K562 (cell line): ENCODE results near the gene SYVN1. TPM values are rescaled to one million over a fixed set of nuclear protein-coding genes. Genes with fewer than 3 reads are reported as not detected.

Experiments used
- ATAC-seq: fragments of 200-7000 bp; cut with Tn5 transposase; 3 replicates; pipeline ENCODE4 v1.9.1; 2020; ENCODE audit warnings: moderate library complexity
- BruUV-seq: library from RNA; stranded (reverse); fragments of 400-500 nt; replicated peaks from 2 replicates; lab custom pipeline; 2021; lab: Mats Ljungman, UMichigan
- CTCF ChIA-PET: fragments of 300-600 bp; formaldehyde crosslinking; extraction: SDS; loops from one replicate; lab custom pipeline; 2021; ENCODE audit warnings: low intra/inter-chr PET ratio; lab: Yijun Ruan, JAX
- POLR2A ChIA-PET: fragments of 300-600, 350-650 bp; sonication (Branson Sonifier 250); formaldehyde crosslinking; extraction: SDS; loops from one replicate; lab custom pipeline; 2021; ENCODE audit warnings: antibody characterized with exemption, inconsistent platforms; lab: Yijun Ruan, JAX
- DNase-seq, 4 experiments: peaks; one replicate each; pipeline versions ENCODE4 v3.0.0 to v3.0.0-alpha.2; 2011 to 2018; ENCODE audit warnings: low spot score in 3 of 4, mixed read lengths in 3 of 4; ENCODE audit errors: extremely low read depth in 1 of 4
- FAIRE-seq: peaks from 2 replicates; lab custom pipeline; 2011; peaks lifted over from hg19 to GRCh38; lab: Jason Lieb, UNC
- H2AFZ ChIP-seq: 2 replicates; pipeline ENCODE4 v1.6.0; 2011; ENCODE audit warnings: low read depth, low read length, control low read depth, inconsistent platforms
- H3K27ac ChIP-seq: fragments of 200-600 bp; 3 replicates; pipeline ENCODE4 v1.8.0; 2011; ENCODE audit warnings: low read depth, mild to moderate bottlenecking, control low read depth, inconsistent platforms, low read length, moderate library complexity, mixed read lengths; ENCODE audit errors: extremely low read depth
- H3K27me3 ChIP-seq, 2 experiments: fragments of 300-600 bp in 1 of 2; 2 replicates in 1 of 2; 3 replicates in 1 of 2; pipeline versions ENCODE4 v1.6.0 to v1.8.0; 2011; ENCODE audit warnings: inconsistent platforms in 2 of 2, low read length in 2 of 2, mild to moderate bottlenecking in 1 of 2, mixed read lengths in 1 of 2, moderate library complexity in 1 of 2; ENCODE audit not compliant: control insufficient read depth in 2 of 2, insufficient read depth in 2 of 2
- H3K36me3 ChIP-seq: fragments of 300-600 bp; 3 replicates; pipeline ENCODE4 v1.8.0; 2011; ENCODE audit warnings: mild to moderate bottlenecking, low read length, inconsistent platforms; ENCODE audit not compliant: control insufficient read depth, insufficient read depth
- H3K4me1 ChIP-seq, 2 experiments: fragments of 200-600 bp in 1 of 2; replicated peaks in 1 of 2; 2 replicates in 1 of 2; 3 replicates in 1 of 2; pipeline versions ENCODE4 v1.5.1 to v1.8.0; 2011; ENCODE audit warnings: inconsistent platforms in 2 of 2, low read length in 2 of 2, mild to moderate bottlenecking in 1 of 2, mixed read lengths in 1 of 2, moderate library complexity in 1 of 2; ENCODE audit not compliant: control insufficient read depth in 2 of 2, insufficient read depth in 2 of 2
- H3K4me2 ChIP-seq: 2 replicates; pipeline ENCODE4 v1.6.1; 2011; ENCODE audit warnings: low read length, control low read depth, inconsistent platforms, mixed read lengths; ENCODE audit not compliant: insufficient read depth
- H3K4me3 ChIP-seq: fragments of 200-600 bp; sonication (generic), shearing (Covaris generic); 2 replicates; pipeline ENCODE4 v1.5.1; 2016; ENCODE audit warnings: control low read depth, inconsistent platforms
- H3K79me2 ChIP-seq: fragments of 200-600 bp; 3 replicates; pipeline ENCODE4 v1.8.0; 2011; ENCODE audit warnings: low read length, inconsistent platforms; ENCODE audit not compliant: control insufficient read depth, insufficient read depth
- H3K9ac ChIP-seq, 2 experiments: 2 replicates each; pipeline versions ENCODE4 v1.6.0 to v1.6.1; 2011; ENCODE audit warnings: low read depth in 2 of 2, low read length in 2 of 2, control low read depth in 1 of 2, inconsistent platforms in 1 of 2, mild to moderate bottlenecking in 1 of 2, mixed read lengths in 1 of 2; ENCODE audit not compliant: insufficient read depth in 1 of 2
- H3K9me1 ChIP-seq: one replicate; pipeline ENCODE4 v1.6.0; 2011; ENCODE audit warnings: inconsistent platforms, mild to moderate bottlenecking, low read length, moderate library complexity; ENCODE audit not compliant: control insufficient read depth, insufficient read depth
- H3K9me3 ChIP-seq: replicated peaks from 2 replicates; pipeline ENCODE4 v1.5.1; 2011; ENCODE audit warnings: low read depth, low read length, inconsistent platforms; ENCODE audit not compliant: control insufficient read depth, insufficient read depth
- H4K20me1 ChIP-seq: replicated peaks from 2 replicates; pipeline ENCODE4 v1.6.1; 2011; ENCODE audit warnings: low read length, inconsistent platforms, mixed read lengths; ENCODE audit not compliant: control insufficient read depth, insufficient read depth
- NR0B1 ChIP-seq: fragments of 450-650 bp; IDR thresholded peaks from one replicate; pipeline ENCODE4 v1.6.1; 2018; ENCODE audit warnings: mild to moderate bottlenecking, moderate library complexity; ENCODE audit not compliant: partially characterized antibody
- ZNF512 ChIP-seq: IDR thresholded peaks from 2 replicates; pipeline ENCODE4 v1.6.1; 2016; ENCODE audit warnings: missing genetic modification characterization, missing compliant biosample characterization
- WGBS: fragments of 100-300 bp; shearing (Covaris generic); methylation state at CpG from one replicate; pipeline ENCODE4 v1.1.6; 2016; ENCODE audit warnings: low coverage, mixed read lengths; ENCODE audit not compliant: insufficient coverage; ENCODE audit errors: missing lambda C conversion rate; 5-methylcytosine and 5-hydroxymethylcytosine counted together
- in situ Hi-C: fragments of 300-500 bp; cut with MboI; formaldehyde crosslinking; loops from 4 replicates; pipeline ENCODE4 v1.15.0; 2018; ENCODE audit warnings: inconsistent platforms, mixed read lengths
- intact Hi-C: fragments of 100-400 bp; cut with micrococcal nuclease; formaldehyde crosslinking; loops from 2 replicates; pipeline ENCODE4 v1.14.2; 2022
- polyA plus RNA-seq, 8 experiments: library from polyadenylated mRNA; depleted of rRNA in 4 of 8; stranded (reverse) in 5 of 8; unstranded in 3 of 8; fragments of >200 nt; fragmentation: Nextera tagmentation in 2 of 8; fragmentation: Illumina TruSeq in 1 of 8; extraction: Ambion mirVana in 2 of 8; extraction: Trizol in 1 of 8; gene quantifications; 2 replicates each; pipeline versions ENCODE4 v1.2.1 to v1.2.3, GENCODE V29; 2011 to 2014; ENCODE audit warnings: inconsistent platforms in 1 of 8, missing spikeins in 1 of 8
- total RNA-seq, 7 experiments: library from RNA; depleted of rRNA in 6 of 7; stranded (reverse); fragments of >200 nt in 6 of 7; fragmentation: Illumina TruSeq in 2 of 7; extraction: Trizol in 2 of 7; gene quantifications; 2 replicates each; pipeline versions ENCODE4 v1.2.1 to v1.2.3, GENCODE V29; 2011 to 2021; ENCODE audit warnings: low replicate concordance in 1 of 7

The SYVN1 gene
- total and polyA plus RNA-seq, 9 of the 15 experiments (the other 6 are each of a cell fraction or from before 2014, with no cell fraction given) = 0.41 to 47.4 (median 9.9) TPM

- no peaks in the 10 kb centered on the region for H3K9me3 ChIP-seq
- no peaks in the 10 kb centered on the region for H3K36me3 ChIP-seq
- no peak overlapping the region for H3K27ac ChIP-seq
- FAIRE-seq (no peak), ATAC-seq (no peak), DNase-seq (no peak)
- no peaks in the 10 kb centered on the region for H4K20me1 ChIP-seq
- H3K4me2 ChIP-seq = no peak overlapping the region
- in situ Hi-C loops (no loop called here), intact Hi-C loops (no loop called here)
- no TSS peak for BruUV-seq
- peaks cover 6% of the 10 kb centered on the region; the same call in 1 of the 3 replicates for H3K79me2 ChIP-seq
- H3K27me3 ChIP-seq = no peaks in the 10 kb centered on the region; a peak in 1 of 5 replicates
- H3K9me1 ChIP-seq = no peaks in the 10 kb centered on the region
- peak overlapping the region; percentile 17; the same call in 1 of the 2 replicates for H2AFZ ChIP-seq
- 84% methylated on average over 3 of the region's 3 CpGs for WGBS
- POLR2A ChIA-PET = interaction anchor here (0.6 to 1.3 kb wide), 4 partner anchors 14 to 669 kb away, joined by 3 to 4 read pairs (median 3); partner anchors contain the start of gene CAPN1
- H3K4me3 ChIP-seq = no peak overlapping the region
- CTCF ChIA-PET = no interaction called here
- H3K4me1 ChIP-seq = peaks cover 25 to 38% of the 10 kb centered on the region in 2 experiments
- TF ChIP-seq NR0B1 (no peak), ZNF512 (peak; percentile 88)
- no peak overlapping the region for H3K9ac ChIP-seq
Measured at GRCh38 chr11:65166893-65167292, 32.6 kb upstream of the SYVN1 start.
